Activated CD8-positive, alpha-beta memory T cell treated with anti-CD3 and anti-CD28 coated beads, Interleukin-2, amount 50 U/mL, for 1 hour (primary cell): ENCODE data around the gene KLHL29.

Experiments
- DNase-seq: peaks from one replicate; pipeline ENCODE4 v3.0.0-alpha.2; 2020; ENCODE audit errors: extremely low read depth

KLHL29 gene

GRCh38 chr2:23631389-23631788, 246.4 kb downstream of the KLHL29 start:
- no peak for DNase-seq

- DNase-seq: no peak
Measured at GRCh38 chr2:23632386-23632785, 247.4 kb downstream of the KLHL29 start.

GRCh38 chr2:23632831-23633395, 247.9 kb downstream of the KLHL29 start:
- DNase-seq: no peak

GRCh38 chr2:23633966-23634365, 249.0 kb downstream of the KLHL29 start:
- no peak for DNase-seq

- DNase-seq: no peak
Measured at GRCh38 chr2:23635442-23636340, 250.7 kb downstream of the KLHL29 start.

GRCh38 chr2:23636426-23636825, 251.4 kb downstream of the KLHL29 start:
- DNase-seq: no peak

- DNase-seq: no peak
Measured at GRCh38 chr2:23637011-23637778, 252.2 kb downstream of the KLHL29 start.

- DNase-seq: no peak
Measured at GRCh38 chr2:23639406-23639982, 254.5 kb downstream of the KLHL29 start.

- DNase-seq: no peak
Measured at GRCh38 chr2:23640711-23641110, 255.7 kb downstream of the KLHL29 start.

- no peak for DNase-seq
Measured at GRCh38 chr2:23642516-23642915, 257.5 kb downstream of the KLHL29 start.

GRCh38 chr2:23645230-23645808, 260.3 kb downstream of the KLHL29 start:
- DNase-seq: no peak

- DNase-seq: no peak
Measured at GRCh38 chr2:23647563-23647962, 262.6 kb downstream of the KLHL29 start.

GRCh38 chr2:23649303-23649702, 264.3 kb downstream of the KLHL29 start:
- no peak for DNase-seq

- no peak for DNase-seq
Measured at GRCh38 chr2:23649819-23650218, 264.8 kb downstream of the KLHL29 start.

GRCh38 chr2:23651187-23652080, 266.5 kb downstream of the KLHL29 start:
- DNase-seq: no peak

GRCh38 chr2:23653326-23653725, 268.3 kb downstream of the KLHL29 start:
- no peak for DNase-seq

- DNase-seq: no peak
Measured at GRCh38 chr2:23654756-23655155, 269.8 kb downstream of the KLHL29 start.

- DNase-seq: no peak
Measured at GRCh38 chr2:23655934-23656596, 271.1 kb downstream of the KLHL29 start.

GRCh38 chr2:23656597-23656973, 271.6 kb downstream of the KLHL29 start:
- DNase-seq: no peak

GRCh38 chr2:23657371-23657770, 272.4 kb downstream of the KLHL29 start:
- DNase-seq: no peak
